CD4-positive, alpha-beta memory T cell (primary cell): ENCODE measurements around the gene ANKRD13C. TPM values are rescaled to one million over a fixed set of nuclear protein-coding genes. Genes with fewer than 3 reads are reported as not detected.
"Not testable (repeated sequence)": the region's sequence is repeated elsewhere in the genome, so short reads cannot be mapped to it uniquely, and the experiment has no call there.

Source experiments
- CTCF ChIA-PET: fragments of 350-600 bp; sonication (Branson Sonifier 250); formaldehyde crosslinking; loops from one replicate; lab custom pipeline; 2021; ENCODE audit warnings: inconsistent platforms; ENCODE audit not compliant: partially characterized antibody; lab: Charles Lee
- POLR2A ChIA-PET: fragments of 350-600 bp; sonication (Branson Sonifier 250); formaldehyde crosslinking; loops from one replicate; lab custom pipeline; 2021; ENCODE audit not compliant: partially characterized antibody; lab: Charles Lee
- DNase-seq, 5 donors: peaks; one replicate each; pipeline versions ENCODE4 v3.0.0 to v3.0.0-alpha.2; 2020 to 2022; ENCODE audit warnings: mixed read lengths in 1 of 5
- H3K27ac ChIP-seq: one replicate; pipeline ENCODE4 v1.7.0; 2013; ENCODE audit warnings: low read depth, low read length
- H3K27me3 ChIP-seq: 2 replicates; pipeline ENCODE4 v1.7.0; 2013; ENCODE audit warnings: mild to moderate bottlenecking, low read length, moderate library complexity; ENCODE audit not compliant: insufficient read depth
- H3K36me3 ChIP-seq: 2 replicates; pipeline ENCODE4 v1.7.0; 2013; ENCODE audit warnings: mild to moderate bottlenecking, low read length, moderate library complexity; ENCODE audit not compliant: insufficient read depth
- H3K4me1 ChIP-seq: 2 replicates; pipeline ENCODE4 v1.7.0; 2013; ENCODE audit warnings: mild to moderate bottlenecking, low read length, moderate library complexity; ENCODE audit not compliant: insufficient read depth
- H3K4me3 ChIP-seq, 2 donors: one replicate each; pipeline ENCODE4 v1.7.0; 2013; ENCODE audit warnings: low read length in 2 of 2, mild to moderate bottlenecking in 1 of 2
- H3K9me3 ChIP-seq, 2 donors: one replicate each; pipeline ENCODE4 v1.7.0; 2013; ENCODE audit warnings: low read length in 2 of 2, control low read depth in 1 of 2; ENCODE audit not compliant: control insufficient read depth in 1 of 2
- H3K27ac Mint-ChIP-seq, 7 donors: one replicate each; pipeline ENCODE4 v1.8.0; 2020 to 2021; ENCODE audit warnings: mixed read lengths in 7 of 7, mild to moderate bottlenecking in 6 of 7, inconsistent platforms in 3 of 7, moderate library complexity in 3 of 7
- H3K27me3 Mint-ChIP-seq, 2 donors: one replicate each; pipeline ENCODE4 v1.8.0; 2020 to 2021; ENCODE audit warnings: mixed read lengths in 2 of 2
- H3K36me3 Mint-ChIP-seq, 2 donors: one replicate each; pipeline ENCODE4 v1.8.0; 2020 to 2021; ENCODE audit warnings: mixed read lengths in 2 of 2, inconsistent platforms in 1 of 2, mild to moderate bottlenecking in 1 of 2
- H3K4me1 Mint-ChIP-seq, 4 donors: one replicate each; pipeline ENCODE4 v1.8.0; 2020 to 2021; ENCODE audit warnings: mixed read lengths in 4 of 4, mild to moderate bottlenecking in 1 of 4
- H3K4me3 Mint-ChIP-seq, 8 donors: one replicate each; pipeline ENCODE4 v1.8.0; 2020 to 2021; ENCODE audit warnings: mixed read lengths in 8 of 8, mild to moderate bottlenecking in 7 of 8, moderate library complexity in 6 of 8, inconsistent platforms in 3 of 8
- H3K9me3 Mint-ChIP-seq, 8 donors: one replicate each; pipeline ENCODE4 v1.8.0; 2020 to 2021; ENCODE audit warnings: mixed read lengths in 8 of 8, mild to moderate bottlenecking in 5 of 8, inconsistent platforms in 3 of 8, moderate library complexity in 1 of 8
- intact Hi-C: fragments of 100-400 bp; cut with micrococcal nuclease; formaldehyde crosslinking; loops from one replicate; pipeline ENCODE4 v1.15.1; 2023
- polyA plus RNA-seq, 2 donors: library from polyadenylated mRNA; unstranded; fragments of 300-500 nt; fragmentation: Illumina TruSeq; gene quantifications; one replicate each; pipeline ENCODE4 v1.2.3, GENCODE V29; 2021
- total RNA-seq, 2 experiments: library from RNA; stranded (reverse); gene quantifications; one replicate each; pipeline ENCODE4 v1.2.3, GENCODE V29; 2021

Gene ANKRD13C
- total and polyA plus RNA-seq, 4 experiments from 2014 or later = 12.9 to 34.0 (median 22.9) TPM

DNA sequence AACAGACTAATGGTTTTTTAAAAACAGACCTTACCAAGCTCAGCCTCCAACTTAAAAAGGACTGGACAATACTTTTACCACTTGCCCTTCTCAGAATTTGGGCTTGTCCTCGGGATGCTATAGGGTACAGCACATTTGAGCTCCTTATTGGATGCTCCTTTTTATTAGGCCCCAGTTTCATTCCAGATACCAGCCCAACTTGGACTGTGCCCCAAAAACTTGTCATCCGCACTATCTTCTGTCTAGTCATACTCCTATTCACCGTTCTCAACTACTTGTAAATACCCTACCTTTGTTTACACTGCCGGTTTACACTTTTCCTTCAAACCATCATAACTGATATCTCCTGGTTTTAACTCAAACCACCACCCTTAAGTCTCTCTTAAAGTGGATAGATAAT is 17.9 kb upstream of the ANKRD13C start:
- Mint-ChIP-seq H3K4me3 (no peak overlapping the region), H3K27ac (no peak overlapping the region), H3K36me3 (no peaks in the 10 kb centered on the region), H3K4me1 (no peaks in the 10 kb centered on the region), H3K27me3 (no peaks in the 10 kb centered on the region), H3K9me3 (peaks cover 0 to 2% (median 0%) of the 10 kb centered on the region in 8 donors)
- intact Hi-C loops = no loop called here
- H3K4me1 ChIP-seq = no peaks in the 10 kb centered on the region
- DNase-seq = no peak
- H3K4me3 ChIP-seq = no peak overlapping the region
- H3K27ac ChIP-seq = no peak overlapping the region
- no peaks in the 10 kb centered on the region for H3K9me3 ChIP-seq
- H3K36me3 ChIP-seq = no peaks in the 10 kb centered on the region
- CTCF ChIA-PET = no interaction called here
- no peaks in the 10 kb centered on the region for H3K27me3 ChIP-seq
- POLR2A ChIA-PET = no interaction called here

DNA sequence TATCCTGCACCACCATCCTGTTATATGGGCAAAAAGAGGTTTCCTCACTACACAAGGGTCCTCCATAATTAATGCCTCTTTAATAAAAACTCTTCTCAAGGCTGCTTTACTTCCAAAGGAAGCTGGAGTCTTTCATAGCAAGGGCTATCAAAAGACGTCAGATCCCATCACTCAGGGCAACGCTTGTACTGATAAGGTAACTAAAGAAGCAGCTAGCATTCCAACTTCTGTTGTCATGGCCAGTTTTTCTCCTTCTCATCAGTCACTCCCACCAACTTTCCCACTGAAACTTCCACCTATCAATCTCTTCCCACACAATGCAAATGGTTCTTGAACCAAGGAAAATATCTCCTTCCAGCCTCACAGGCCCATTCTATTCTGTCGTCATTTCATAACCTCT is 17.1 kb upstream of the ANKRD13C start:
- H3K36me3 Mint-ChIP-seq, H3K4me1 ChIP-seq, H3K4me1 Mint-ChIP-seq, CTCF ChIA-PET, H3K36me3 ChIP-seq, H3K4me3 Mint-ChIP-seq, H3K27ac ChIP-seq, H3K27ac Mint-ChIP-seq, H3K4me3 ChIP-seq, H3K27me3 Mint-ChIP-seq, DNase-seq, intact Hi-C loops, H3K9me3 Mint-ChIP-seq, H3K27me3 ChIP-seq, H3K9me3 ChIP-seq: not testable (repeated sequence)
- POLR2A ChIA-PET = interaction anchor here (1.2 kb wide), 1 partner anchor 17 kb away, joined by 4 read pairs; the partner anchor contains the start of gene ANKRD13C

- intact Hi-C loops, H3K36me3 ChIP-seq, H3K9me3 Mint-ChIP-seq, H3K36me3 Mint-ChIP-seq, POLR2A ChIA-PET, H3K9me3 ChIP-seq, H3K27me3 ChIP-seq, CTCF ChIA-PET, H3K27ac ChIP-seq, H3K4me1 ChIP-seq, DNase-seq, H3K27me3 Mint-ChIP-seq, H3K4me3 ChIP-seq, H3K4me1 Mint-ChIP-seq, H3K4me3 Mint-ChIP-seq: not testable (repeated sequence)
- H3K27ac Mint-ChIP-seq = peak overlapping the region in 1 of 7 donors; percentile 8
These were observed 12.9 kb upstream of the ANKRD13C start for GRCh38 chr1:70367397-70367796.

DNA sequence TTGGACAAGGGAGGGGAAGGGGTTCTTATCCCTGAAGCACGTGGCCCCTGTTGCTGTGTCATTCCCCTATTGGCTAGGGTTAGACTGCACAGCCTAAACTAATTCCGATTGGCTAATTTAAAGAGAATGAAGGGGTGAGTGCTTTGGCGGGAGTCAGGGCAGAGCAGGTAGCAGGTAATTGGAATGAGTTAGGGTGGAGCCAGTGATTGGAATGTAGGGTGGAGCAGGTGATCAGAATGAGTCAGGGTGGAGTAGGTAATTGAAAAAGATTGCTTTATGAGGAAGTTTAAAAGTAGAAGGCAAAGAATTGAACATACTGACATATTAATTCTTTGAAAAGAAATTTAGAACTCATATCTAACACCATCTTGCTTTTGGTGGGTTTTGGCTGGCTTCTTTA is 12.5 kb upstream of the ANKRD13C start:
- CTCF ChIA-PET, H3K9me3 ChIP-seq, H3K27me3 ChIP-seq, POLR2A ChIA-PET, DNase-seq, H3K27me3 Mint-ChIP-seq, H3K27ac ChIP-seq, H3K36me3 ChIP-seq, H3K9me3 Mint-ChIP-seq, intact Hi-C loops, H3K4me1 ChIP-seq, H3K4me3 ChIP-seq, H3K4me1 Mint-ChIP-seq, H3K36me3 Mint-ChIP-seq: not testable (repeated sequence)
- H3K4me3 Mint-ChIP-seq = peak overlapping the region in 2 of 8 donors; percentile 7 to 15
- H3K27ac Mint-ChIP-seq = peak overlapping the region in 2 of 7 donors; percentile 26 to 54

DNA sequence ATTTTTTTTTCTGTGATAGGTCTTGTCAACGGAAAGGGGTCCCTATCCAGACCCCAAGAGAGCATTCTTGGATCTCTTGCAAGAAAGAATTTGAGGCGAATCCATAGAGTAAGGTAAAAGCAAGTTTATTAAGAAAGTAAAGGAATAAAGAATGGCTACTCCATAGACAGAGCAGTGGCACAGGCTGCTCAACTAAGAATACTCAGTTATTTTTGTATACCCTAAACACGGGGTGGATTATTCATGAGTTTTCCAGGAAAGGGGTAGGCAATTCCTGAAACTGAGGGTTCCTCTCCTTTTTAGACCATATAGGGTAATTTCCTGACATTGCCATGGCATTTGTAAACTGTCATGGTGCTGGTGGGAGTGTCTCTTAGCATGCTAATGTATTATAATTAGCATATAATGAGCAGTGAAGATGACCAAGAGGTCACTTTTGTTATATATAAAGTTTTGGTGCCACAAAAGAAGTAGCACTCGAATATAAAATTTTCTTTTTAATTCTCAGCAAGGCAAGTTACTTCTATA is 12.0 kb upstream of the ANKRD13C start:
- intact Hi-C loops, H3K27ac Mint-ChIP-seq, CTCF ChIA-PET, H3K27me3 ChIP-seq, POLR2A ChIA-PET, H3K4me3 Mint-ChIP-seq, H3K36me3 ChIP-seq, H3K27ac ChIP-seq, H3K4me3 ChIP-seq, DNase-seq, H3K4me1 Mint-ChIP-seq, H3K4me1 ChIP-seq, H3K9me3 ChIP-seq, H3K9me3 Mint-ChIP-seq, H3K27me3 Mint-ChIP-seq, H3K36me3 Mint-ChIP-seq: not testable (repeated sequence)

- no peaks in the 10 kb centered on the region for H3K36me3 ChIP-seq
- Mint-ChIP-seq H3K4me1 (peaks cover 5 to 8% (median 7%) of the 10 kb centered on the region in 4 donors), H3K4me3 (no peak overlapping the region), H3K36me3 (peaks cover 0 to 9% of the 10 kb centered on the region in 2 donors), H3K27ac (no peak overlapping the region), H3K27me3 (no peaks in the 10 kb centered on the region), H3K9me3 (peaks cover 0 to 3% (median 0%) of the 10 kb centered on the region in 8 donors)
- ChIA-PET CTCF (no interaction called here), POLR2A (no interaction called here)
- no peaks in the 10 kb centered on the region for H3K27me3 ChIP-seq
- no peak for DNase-seq
- no peak overlapping the region for H3K27ac ChIP-seq
- no peaks in the 10 kb centered on the region for H3K9me3 ChIP-seq
- no peak overlapping the region for H3K4me3 ChIP-seq
- no peaks in the 10 kb centered on the region for H3K4me1 ChIP-seq
- intact Hi-C loops = no loop called here
These were observed 9.9 kb upstream of the ANKRD13C start for GRCh38 chr1:70364439-70364838.

GRCh38 chr1:70361727-70362398 is 7.3 kb upstream of the ANKRD13C start:
- CTCF ChIA-PET = no interaction called here
- intact Hi-C loops = no loop called here
- Mint-ChIP-seq H3K4me1 (peaks cover 2 to 4% (median 2%) of the 10 kb centered on the region in 4 donors), H3K27me3 (no peaks in the 10 kb centered on the region), H3K9me3 (peaks cover 0 to 1% (median 0%) of the 10 kb centered on the region in 8 donors), H3K27ac (no peak overlapping the region), H3K4me3 (no peak overlapping the region), H3K36me3 (peaks cover 0 to 8% of the 10 kb centered on the region in 2 donors)
- Histone ChIP-seq H3K9me3 (no peaks in the 10 kb centered on the region), H3K4me1 (no peaks in the 10 kb centered on the region), H3K27me3 (no peaks in the 10 kb centered on the region), H3K4me3 (no peak overlapping the region), H3K36me3 (no peaks in the 10 kb centered on the region), H3K27ac (no peak overlapping the region)
- no peak for DNase-seq
- POLR2A ChIA-PET = no interaction called here
